Panc1 (cell line): ENCODE data around the gene CFAP20DC. TPM values are rescaled to one million over a fixed set of nuclear protein-coding genes. Genes with fewer than 3 reads are reported as not detected.

ENCODE experiments used
- ATAC-seq: fragments of 200-7000 bp; cut with Tn5 transposase; 2 replicates; pipeline ENCODE4 v1.9.1; 2020; ENCODE audit warnings: mild to moderate bottlenecking, moderate library complexity
- BruUV-seq: library from RNA; stranded (reverse); fragments of 400-500 nt; replicated peaks from 2 replicates; lab custom pipeline; 2021; lab: Mats Ljungman, UMichigan
- CTCF ChIA-PET: fragments of 300-600 bp; sonication (Branson Sonifier 250); formaldehyde crosslinking; loops from one replicate; lab custom pipeline; 2022; ENCODE audit warnings: antibody characterized with exemption; lab: Charles Lee
- POLR2A ChIA-PET: fragments of 300-600 bp; sonication (Branson Sonifier 250); formaldehyde crosslinking; loops from one replicate; lab custom pipeline; 2022; ENCODE audit warnings: antibody characterized with exemption; lab: Charles Lee
- DNase-seq: peaks from one replicate; pipeline ENCODE4 v3.0.0-alpha.2; 2010; ENCODE audit warnings: low read depth, low spot score
- H3K27ac ChIP-seq: 2 replicates; pipeline ENCODE4 v1.5.1; 2011; ENCODE audit warnings: mild to moderate bottlenecking, low read length, inconsistent platforms
- H3K27me3 ChIP-seq: fragments of 200-500 bp; sonication (Bioruptor generic); 2 replicates; pipeline ENCODE4 v1.6.0; 2014; ENCODE audit warnings: low read length, inconsistent platforms; ENCODE audit not compliant: control insufficient read depth, insufficient read depth
- H3K36me3 ChIP-seq: fragments of 200-500 bp; sonication (Bioruptor generic); 2 replicates; pipeline ENCODE4 v1.5.1; 2014; ENCODE audit warnings: inconsistent platforms, mild to moderate bottlenecking, low read length, moderate library complexity; ENCODE audit not compliant: control insufficient read depth, insufficient read depth
- H3K4me1 ChIP-seq: 2 replicates; pipeline ENCODE4 v1.5.1; 2011; ENCODE audit warnings: inconsistent platforms, mild to moderate bottlenecking, low read length, moderate library complexity; ENCODE audit not compliant: control insufficient read depth, insufficient read depth
- H3K4me3 ChIP-seq, 2 experiments: 2 replicates each; pipeline ENCODE4 v1.5.1; 2011 to 2012; ENCODE audit warnings: low read depth in 2 of 2, low read length in 2 of 2, mild to moderate bottlenecking in 2 of 2, inconsistent platforms in 1 of 2, moderate library complexity in 1 of 2
- H3K9me3 ChIP-seq: fragments of 200-500 bp; sonication (Bioruptor generic); 2 replicates; pipeline ENCODE4 v1.5.1; 2014; ENCODE audit warnings: low read depth, mild to moderate bottlenecking, inconsistent platforms, low read length, moderate library complexity; ENCODE audit not compliant: control insufficient read depth, insufficient read depth
- POLR2AphosphoS5 ChIP-seq: IDR thresholded peaks from 2 replicates; pipeline ENCODE4 v1.6.1; 2012; ENCODE audit warnings: mild to moderate bottlenecking, low read depth, low read length, moderate library complexity
- SIN3A ChIP-seq: IDR thresholded peaks from 2 replicates; pipeline ENCODE4 v1.6.1; 2012; ENCODE audit warnings: low read depth, mild to moderate bottlenecking, low read length, moderate library complexity, borderline replicate concordance; ENCODE audit not compliant: insufficient read depth
- TCF7L2 ChIP-seq: IDR thresholded peaks from 2 replicates; pipeline ENCODE4 v1.6.1; 2011; ENCODE audit warnings: mild to moderate bottlenecking, low read depth, low read length, inconsistent platforms
- in situ Hi-C: cut with HindIII; loops from 2 replicates; pipeline ENCODE4 v1.10.0; 2016; ENCODE audit warnings: low sequenced_read_pairs, low pct_unique_long_range_greater_than_20kb
- intact Hi-C: fragments of 100-400 bp; cut with micrococcal nuclease; formaldehyde crosslinking; loops from one replicate; pipeline ENCODE4 v1.10.0; 2022; ENCODE audit not compliant: unreplicated experiment
- total RNA-seq: library from RNA; stranded (reverse); gene quantifications from one replicate; pipeline ENCODE4 v1.2.1, GENCODE V29; 2021; ENCODE audit not compliant: unreplicated experiment
- TF ChIP-seq, protein P1 (sequence below), 2 experiments: IDR thresholded peaks; 2 replicates each; pipeline ENCODE4 v1.6.1; 2011 to 2012; ENCODE audit warnings: low read depth in 2 of 2, control low read depth in 1 of 2, low read length in 1 of 2, mild to moderate bottlenecking in 1 of 2, moderate library complexity in 1 of 2; ENCODE audit not compliant: insufficient read depth in 1 of 2
- TF ChIP-seq, protein P2 (sequence below): fragments of 450-650 bp; IDR thresholded peaks from 2 replicates; pipeline ENCODE4 v1.5.1; 2017; ENCODE audit warnings: mild to moderate bottlenecking

Gene CFAP20DC
- total RNA-seq, 1 experiment from 2014 or later: 4.0 TPM

DNA sequence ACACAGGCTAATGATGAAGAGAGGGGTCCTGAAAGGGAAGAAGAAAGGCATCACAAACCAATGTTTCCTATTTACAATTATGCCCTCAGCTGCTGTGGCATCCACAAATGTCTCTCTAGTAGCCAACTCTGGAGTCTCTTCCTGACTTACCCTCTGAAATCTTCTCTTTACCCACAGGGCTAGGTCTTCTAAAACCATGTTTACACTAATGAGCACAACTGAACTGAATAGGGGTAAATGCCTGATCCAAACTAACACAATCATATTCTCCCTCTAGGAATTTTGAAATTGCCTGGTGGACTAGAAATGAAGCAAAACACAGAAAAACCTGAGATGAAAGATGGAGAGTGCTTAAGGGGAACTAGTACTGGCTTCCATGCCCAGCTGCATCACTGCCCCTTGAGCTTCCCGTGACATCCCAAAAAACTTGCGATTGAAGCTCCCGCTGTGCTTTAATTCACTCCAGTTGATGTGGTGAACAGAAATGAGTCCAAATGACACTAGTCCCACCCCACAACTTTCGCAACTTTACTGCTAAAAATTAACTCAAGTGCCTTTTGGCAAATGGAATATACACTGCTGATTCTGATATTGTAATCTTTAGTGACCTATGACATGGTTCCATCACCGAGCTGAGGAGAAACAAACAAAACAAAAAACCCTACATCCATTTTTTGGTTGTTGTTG lies 32.8 kb downstream of the CFAP20DC start:
- Histone ChIP-seq H3K4me1 (no peaks in the 10 kb centered on the region), H3K27ac (no peak overlapping the region), H3K4me3 (no peak overlapping the region), H3K27me3 (no peaks in the 10 kb centered on the region), H3K9me3 (no peaks in the 10 kb centered on the region), H3K36me3 (no peaks in the 10 kb centered on the region)
- DNase-seq (no peak), ATAC-seq (no peak)
- ChIA-PET CTCF (no interaction called here), POLR2A (no interaction called here)
- BruUV-seq: no TSS peak
- intact Hi-C loops: no loop called here
- in situ Hi-C loops: no loop called here
- TF ChIP-seq, protein P1, sequence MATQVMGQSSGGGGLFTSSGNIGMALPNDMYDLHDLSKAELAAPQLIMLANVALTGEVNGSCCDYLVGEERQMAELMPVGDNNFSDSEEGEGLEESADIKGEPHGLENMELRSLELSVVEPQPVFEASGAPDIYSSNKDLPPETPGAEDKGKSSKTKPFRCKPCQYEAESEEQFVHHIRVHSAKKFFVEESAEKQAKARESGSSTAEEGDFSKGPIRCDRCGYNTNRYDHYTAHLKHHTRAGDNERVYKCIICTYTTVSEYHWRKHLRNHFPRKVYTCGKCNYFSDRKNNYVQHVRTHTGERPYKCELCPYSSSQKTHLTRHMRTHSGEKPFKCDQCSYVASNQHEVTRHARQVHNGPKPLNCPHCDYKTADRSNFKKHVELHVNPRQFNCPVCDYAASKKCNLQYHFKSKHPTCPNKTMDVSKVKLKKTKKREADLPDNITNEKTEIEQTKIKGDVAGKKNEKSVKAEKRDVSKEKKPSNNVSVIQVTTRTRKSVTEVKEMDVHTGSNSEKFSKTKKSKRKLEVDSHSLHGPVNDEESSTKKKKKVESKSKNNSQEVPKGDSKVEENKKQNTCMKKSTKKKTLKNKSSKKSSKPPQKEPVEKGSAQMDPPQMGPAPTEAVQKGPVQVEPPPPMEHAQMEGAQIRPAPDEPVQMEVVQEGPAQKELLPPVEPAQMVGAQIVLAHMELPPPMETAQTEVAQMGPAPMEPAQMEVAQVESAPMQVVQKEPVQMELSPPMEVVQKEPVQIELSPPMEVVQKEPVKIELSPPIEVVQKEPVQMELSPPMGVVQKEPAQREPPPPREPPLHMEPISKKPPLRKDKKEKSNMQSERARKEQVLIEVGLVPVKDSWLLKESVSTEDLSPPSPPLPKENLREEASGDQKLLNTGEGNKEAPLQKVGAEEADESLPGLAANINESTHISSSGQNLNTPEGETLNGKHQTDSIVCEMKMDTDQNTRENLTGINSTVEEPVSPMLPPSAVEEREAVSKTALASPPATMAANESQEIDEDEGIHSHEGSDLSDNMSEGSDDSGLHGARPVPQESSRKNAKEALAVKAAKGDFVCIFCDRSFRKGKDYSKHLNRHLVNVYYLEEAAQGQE (IDR thresholded peaks at IDR 0.05; ENCODE audit: insufficient read depth in 1 of 2, low read depth in 2 of 2, low read length in 1 of 2): no peak
- TF ChIP-seq POLR2AphosphoS5 (no peak), TCF7L2 (no peak), SIN3A (no peak)
- TF ChIP-seq, protein P2, sequence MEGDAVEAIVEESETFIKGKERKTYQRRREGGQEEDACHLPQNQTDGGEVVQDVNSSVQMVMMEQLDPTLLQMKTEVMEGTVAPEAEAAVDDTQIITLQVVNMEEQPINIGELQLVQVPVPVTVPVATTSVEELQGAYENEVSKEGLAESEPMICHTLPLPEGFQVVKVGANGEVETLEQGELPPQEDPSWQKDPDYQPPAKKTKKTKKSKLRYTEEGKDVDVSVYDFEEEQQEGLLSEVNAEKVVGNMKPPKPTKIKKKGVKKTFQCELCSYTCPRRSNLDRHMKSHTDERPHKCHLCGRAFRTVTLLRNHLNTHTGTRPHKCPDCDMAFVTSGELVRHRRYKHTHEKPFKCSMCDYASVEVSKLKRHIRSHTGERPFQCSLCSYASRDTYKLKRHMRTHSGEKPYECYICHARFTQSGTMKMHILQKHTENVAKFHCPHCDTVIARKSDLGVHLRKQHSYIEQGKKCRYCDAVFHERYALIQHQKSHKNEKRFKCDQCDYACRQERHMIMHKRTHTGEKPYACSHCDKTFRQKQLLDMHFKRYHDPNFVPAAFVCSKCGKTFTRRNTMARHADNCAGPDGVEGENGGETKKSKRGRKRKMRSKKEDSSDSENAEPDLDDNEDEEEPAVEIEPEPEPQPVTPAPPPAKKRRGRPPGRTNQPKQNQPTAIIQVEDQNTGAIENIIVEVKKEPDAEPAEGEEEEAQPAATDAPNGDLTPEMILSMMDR: no peak

GRCh38 chr3:59013611-59014010 lies 36.2 kb downstream of the CFAP20DC start:
- in situ Hi-C loops: no loop called here
- intact Hi-C loops: no loop called here
- DNase-seq (no peak), ATAC-seq (no peak)
- H3K4me1 ChIP-seq: no peaks in the 10 kb centered on the region
- TF ChIP-seq TCF7L2 (no peak), POLR2AphosphoS5 (no peak), SIN3A (no peak)
- TF ChIP-seq, protein P1 (IDR thresholded peaks at IDR 0.05; ENCODE audit: insufficient read depth in 1 of 2, low read depth in 2 of 2, low read length in 1 of 2): no peak
- TF ChIP-seq, protein P2: no peak
- no peak overlapping the region for H3K27ac ChIP-seq
- H3K9me3 ChIP-seq: no peaks in the 10 kb centered on the region
- no TSS peak for BruUV-seq
- ChIA-PET CTCF (no interaction called here), POLR2A (no interaction called here)
- H3K36me3 ChIP-seq: no peaks in the 10 kb centered on the region
- no peaks in the 10 kb centered on the region for H3K27me3 ChIP-seq
- no peak overlapping the region for H3K4me3 ChIP-seq
